GM23248 (cell line): ENCODE data around the gene JMJD1C. TPM values are rescaled to one million over a fixed set of nuclear protein-coding genes. Genes with fewer than 3 reads are reported as not detected.
A peak's percentile ranks its signal among the peaks of the same experiment; 100 is the strongest.

Source experiments
- DNase-seq: peaks from one replicate; pipeline ENCODE4 v3.0.0-alpha.2; 2015
- H2AFZ ChIP-seq: fragments of 200-600 bp; sonication (generic); 2 replicates; pipeline ENCODE4 v1.6.1; 2016; ENCODE audit warnings: antibody characterized with exemption
- H3F3A ChIP-seq: fragments of 200-600 bp; sonication (generic); 2 replicates; pipeline ENCODE4 v1.6.1; 2016; ENCODE audit warnings: mild to moderate bottlenecking, antibody characterized with exemption, mixed run types; ENCODE audit not compliant: insufficient read depth
- H3K27ac ChIP-seq: fragments of 200-600 bp; sonication (generic); 2 replicates; pipeline ENCODE4 v1.5.1; 2016; ENCODE audit warnings: mild to moderate bottlenecking
- H3K27me3 ChIP-seq: fragments of 200-600 bp; sonication (generic); replicated peaks from 2 replicates; pipeline ENCODE4 v1.6.1; 2016; ENCODE audit warnings: mild to moderate bottlenecking; ENCODE audit not compliant: insufficient read depth
- H3K36me3 ChIP-seq: fragments of 200-600 bp; sonication (generic); 2 replicates; pipeline ENCODE4 v1.6.1; 2016; ENCODE audit warnings: low read depth, mild to moderate bottlenecking
- H3K4me1 ChIP-seq: fragments of 200-600 bp; sonication (generic); 2 replicates; pipeline ENCODE4 v1.6.1; 2016; ENCODE audit warnings: mild to moderate bottlenecking; ENCODE audit not compliant: insufficient read depth
- H3K4me2 ChIP-seq: fragments of 200-600 bp; sonication (generic); one replicate; pipeline ENCODE4 v1.6.1; 2016; ENCODE audit warnings: mild to moderate bottlenecking; ENCODE audit not compliant: unreplicated experiment
- H3K4me3 ChIP-seq: fragments of 200-600 bp; sonication (generic); 2 replicates; pipeline ENCODE4 v1.5.1; 2016; ENCODE audit warnings: mild to moderate bottlenecking
- H3K79me2 ChIP-seq: fragments of 200-600 bp; sonication (generic); 2 replicates; pipeline ENCODE4 v1.6.1; 2016; ENCODE audit warnings: mild to moderate bottlenecking; ENCODE audit not compliant: insufficient read depth
- H3K9ac ChIP-seq: fragments of 200-600 bp; sonication (generic); 2 replicates; pipeline ENCODE4 v1.6.1; 2016; ENCODE audit warnings: mild to moderate bottlenecking
- H3K9me2 ChIP-seq: fragments of 200-600 bp; sonication (generic); 2 replicates; pipeline ENCODE4 v1.6.1; 2016; ENCODE audit warnings: mixed run types, mild to moderate bottlenecking, moderate library complexity; ENCODE audit not compliant: insufficient read depth
- H3K9me3 ChIP-seq: fragments of 200-600 bp; sonication (generic); one replicate; pipeline ENCODE4 v1.6.1; 2017; ENCODE audit warnings: low read depth
- H4K20me1 ChIP-seq: fragments of 200-600 bp; sonication (generic); 2 replicates; pipeline ENCODE4 v1.6.0; 2016; ENCODE audit not compliant: insufficient read depth
- EZH2 ChIP-seq: fragments of 200-600 bp; sonication (generic); IDR thresholded peaks from 2 replicates; pipeline ENCODE4 v1.6.1; 2018; ENCODE audit warnings: antibody characterized with exemption, mild to moderate bottlenecking; ENCODE audit not compliant: insufficient read depth, poor library complexity, severe bottlenecking
- EZH2phosphoT487 ChIP-seq: fragments of 200-600 bp; sonication (generic); IDR thresholded peaks from 2 replicates; pipeline ENCODE4 v1.6.1; 2018; ENCODE audit warnings: antibody characterized with exemption, moderate library complexity, mild to moderate bottlenecking, low read depth; ENCODE audit not compliant: insufficient read depth
- WGBS, 2 experiments: methylation state at CpG; one replicate each; pipeline ENCODE4 v1.1.6; 2015 to 2017; ENCODE audit warnings: low lambda C conversion rate in 2 of 2, low coverage in 1 of 2; ENCODE audit errors: missing lambda C conversion rate in 2 of 2; 5-methylcytosine and 5-hydroxymethylcytosine counted together
- in situ Hi-C: fragments of 300-500 bp; cut with MboI; formaldehyde crosslinking; loops from 2 replicates; pipeline ENCODE4 v1.15.0; 2020
- polyA plus RNA-seq: library from polyadenylated mRNA; unstranded; fragments of >200 nt; fragmentation: Nextera tagmentation; extraction: Ambion mirVana; gene quantifications from 2 replicates; pipeline ENCODE4 v1.2.1, GENCODE V29; 2016
- total RNA-seq: library from RNA; depleted of rRNA; stranded (reverse); fragments of >200 nt; shearing (Covaris generic); gene quantifications from 2 replicates; pipeline ENCODE4 v1.2.3, GENCODE V29; 2014

JMJD1C gene
- total and polyA plus RNA-seq, 2 experiments from 2014 or later, result 34.6 to 74.3 TPM

GRCh38 chr10:63265683-63266235 lies 200.0 kb downstream of the JMJD1C start:
- peak overlapping the region; percentile 100 for H3K4me2 ChIP-seq
- H3K27ac ChIP-seq, result peak overlapping the region; percentile 99
- H2AFZ ChIP-seq, result no peak overlapping the region
- no peaks in the 10 kb centered on the region for H4K20me1 ChIP-seq
- H3K27me3 ChIP-seq, result no peaks in the 10 kb centered on the region
- peak overlapping the region; percentile 99 for H3K9ac ChIP-seq
- H3K4me3 ChIP-seq, result peak overlapping the region; percentile 96
- peaks cover 44% of the 10 kb centered on the region for H3F3A ChIP-seq
- TF ChIP-seq EZH2phosphoT487, result no peak
- TF ChIP-seq EZH2, result no peak
- in situ Hi-C loops, result no loop called here
- H3K79me2 ChIP-seq, result peaks cover 94% of the 10 kb centered on the region
- DNase-seq, result peak; percentile 21
- H3K4me1 ChIP-seq, result peaks cover 41% of the 10 kb centered on the region
- 0% methylated on average over 2 of the region's 2 CpGs for WGBS, 2 experiments
- 0 out of 2 replicates have a peak, but pooled peaks cover 8% of the 10 kb centered on the region for H3K36me3 ChIP-seq
- no peaks in the 10 kb centered on the region for H3K9me3 ChIP-seq
- no peaks in the 10 kb centered on the region for H3K9me2 ChIP-seq

GRCh38 chr10:63265222-63265617 lies 200.6 kb downstream of the JMJD1C start:
- in situ Hi-C loops, result no loop called here
- H3F3A ChIP-seq, result peaks cover 44% of the 10 kb centered on the region

GRCh38 chr10:63264617-63265221 lies 201.1 kb downstream of the JMJD1C start:
- H3K4me1 ChIP-seq, result peaks cover 37% of the 10 kb centered on the region
- H3K4me2 ChIP-seq, result peak overlapping the region; percentile 100
- in situ Hi-C loops, result no loop called here
- no peaks in the 10 kb centered on the region for H3K27me3 ChIP-seq
- H3K27ac ChIP-seq, result peak overlapping the region; percentile 99
- no peaks in the 10 kb centered on the region for H4K20me1 ChIP-seq
- peak overlapping the region; percentile 99 for H3K9ac ChIP-seq
- H3K9me2 ChIP-seq, result no peaks in the 10 kb centered on the region
- peaks cover 14% of the 10 kb centered on the region for H3K36me3 ChIP-seq
- peak overlapping the region; percentile 96 for H3K4me3 ChIP-seq
- DNase-seq, result peak; percentile 35
- no peak for TF ChIP-seq EZH2
- H3K79me2 ChIP-seq, result peaks cover 94% of the 10 kb centered on the region
- no peaks in the 10 kb centered on the region for H3K9me3 ChIP-seq
- peaks cover 44% of the 10 kb centered on the region for H3F3A ChIP-seq
- no peak overlapping the region for H2AFZ ChIP-seq

More at GRCh38 chr10:63265222-63265617, 200.6 kb downstream of the JMJD1C start:
- Histone ChIP-seq H3K9me2 (no peaks in the 10 kb centered on the region), H3K9me3 (no peaks in the 10 kb centered on the region), H3K4me2 (peak overlapping the region; percentile 100), H3K27me3 (no peaks in the 10 kb centered on the region), H3K4me1 (peaks cover 41% of the 10 kb centered on the region), H3K9ac (peak overlapping the region; percentile 99), H3K79me2 (peaks cover 94% of the 10 kb centered on the region), H3K4me3 (peak overlapping the region; percentile 96), H3K36me3 (peaks cover 9% of the 10 kb centered on the region; the same call in 1 of the 2 replicates), H3K27ac (peak overlapping the region; percentile 99), H4K20me1 (no peaks in the 10 kb centered on the region), H2AFZ (no peak overlapping the region; the same call in 1 of the 2 replicates)
- TF ChIP-seq EZH2phosphoT487 (no peak), EZH2 (no peak)
- WGBS, 2 experiments, result 0 to 4% methylated on average over 5 of the region's 5 CpGs
- DNase-seq, result peak; percentile 70

GRCh38 chr10:63262430-63263073 lies 203.2 kb downstream of the JMJD1C start:
- DNase-seq, result no peak
- WGBS, 2 experiments, result 58 to 60% methylated on average over 5 of the region's 5 CpGs
- Histone ChIP-seq H3K36me3 (peaks cover 16% of the 10 kb centered on the region), H3K4me1 (peaks cover 34% of the 10 kb centered on the region), H3K79me2 (peaks cover 100% of the 10 kb centered on the region), H3K9me2 (no peaks in the 10 kb centered on the region), H3K4me2 (peak overlapping the region; percentile 4), H3K4me3 (no peak overlapping the region), H2AFZ (no peak overlapping the region), H3K9me3 (no peaks in the 10 kb centered on the region), H3F3A (peaks cover 23% of the 10 kb centered on the region), H3K27me3 (no peaks in the 10 kb centered on the region), H4K20me1 (peaks cover 4% of the 10 kb centered on the region; the same call in 1 of the 2 replicates), H3K27ac (0 out of 2 replicates have a peak overlapping the region, but pooled peaks have one; percentile 3), H3K9ac (no peak overlapping the region)
- in situ Hi-C loops, result no loop called here
- TF ChIP-seq EZH2phosphoT487, result no peak
- no peak for TF ChIP-seq EZH2
